Lower leg skin (tissue), 3 donors: ENCODE measurements around the gene SLC6A4.

Source experiments
- POLR2A ChIP-seq, 2 donors: fragments of 450-650 bp; IDR thresholded peaks; one replicate each; pipeline ENCODE4 v1.6.1; 2016 to 2017; ENCODE audit warnings: antibody characterized with exemption in 2 of 2, mild to moderate bottlenecking in 1 of 2, moderate library complexity in 1 of 2
- TF ChIP-seq, protein P1 (sequence below), 3 donors: fragments of 450-650 bp; IDR thresholded peaks; one replicate each; pipeline ENCODE4 v1.5.1; 2016; ENCODE audit warnings: antibody characterized with exemption in 3 of 3, mild to moderate bottlenecking in 3 of 3, moderate library complexity in 2 of 3

DNA sequence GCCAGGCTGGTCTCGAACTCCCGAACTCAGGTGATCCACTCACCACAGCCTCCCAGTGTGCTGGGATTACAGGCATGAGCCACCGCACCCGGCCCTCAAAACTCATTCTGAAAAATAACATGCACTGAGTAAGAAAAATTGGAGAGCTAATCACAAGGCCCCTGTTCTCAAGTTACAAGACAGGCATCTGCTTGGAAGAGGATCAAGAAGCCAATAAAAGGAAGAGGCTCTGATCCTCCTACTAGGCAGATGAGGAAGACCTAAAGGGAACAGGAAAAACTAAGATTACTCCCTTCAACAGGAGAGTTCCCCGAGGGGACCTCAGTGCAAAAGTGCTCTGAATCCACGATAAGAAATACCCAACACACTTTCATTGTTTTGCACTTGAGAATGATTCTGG, 37.9 kb upstream of the SLC6A4 start:
- TF ChIP-seq, protein P1, sequence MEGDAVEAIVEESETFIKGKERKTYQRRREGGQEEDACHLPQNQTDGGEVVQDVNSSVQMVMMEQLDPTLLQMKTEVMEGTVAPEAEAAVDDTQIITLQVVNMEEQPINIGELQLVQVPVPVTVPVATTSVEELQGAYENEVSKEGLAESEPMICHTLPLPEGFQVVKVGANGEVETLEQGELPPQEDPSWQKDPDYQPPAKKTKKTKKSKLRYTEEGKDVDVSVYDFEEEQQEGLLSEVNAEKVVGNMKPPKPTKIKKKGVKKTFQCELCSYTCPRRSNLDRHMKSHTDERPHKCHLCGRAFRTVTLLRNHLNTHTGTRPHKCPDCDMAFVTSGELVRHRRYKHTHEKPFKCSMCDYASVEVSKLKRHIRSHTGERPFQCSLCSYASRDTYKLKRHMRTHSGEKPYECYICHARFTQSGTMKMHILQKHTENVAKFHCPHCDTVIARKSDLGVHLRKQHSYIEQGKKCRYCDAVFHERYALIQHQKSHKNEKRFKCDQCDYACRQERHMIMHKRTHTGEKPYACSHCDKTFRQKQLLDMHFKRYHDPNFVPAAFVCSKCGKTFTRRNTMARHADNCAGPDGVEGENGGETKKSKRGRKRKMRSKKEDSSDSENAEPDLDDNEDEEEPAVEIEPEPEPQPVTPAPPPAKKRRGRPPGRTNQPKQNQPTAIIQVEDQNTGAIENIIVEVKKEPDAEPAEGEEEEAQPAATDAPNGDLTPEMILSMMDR (IDR thresholded peaks at IDR 0.05): no peak
- no peak for TF ChIP-seq POLR2A (IDR thresholded peaks at IDR 0.05)
